HG03439 (cell line): ENCODE measurements around the gene TAF1A.
A peak's percentile ranks its signal among the peaks of the same experiment; 100 is the strongest.
"Not testable (repeated sequence)": the region's sequence is repeated elsewhere in the genome, so short reads cannot be mapped to it uniquely, and the experiment has no call there.

Experiments
- ATAC-seq: cut with Tn5 transposase; IDR thresholded peaks from one replicate; pipeline ENCODE4 v1.9.1; 2021; ENCODE audit warnings: mild to moderate bottlenecking, moderate library complexity; ENCODE audit not compliant: unreplicated experiment

The TAF1A gene

GRCh38 chr1:222589462-222590302 lies at the start of gene TAF1A:
Gene TAF1A (minus strand): TSS chr1:222589933.
- ATAC-seq = peak; percentile 99

GRCh38 chr1:222634180-222635013 lies 44.7 kb upstream of the TAF1A start:
- peak; percentile 79 for ATAC-seq

GRCh38 chr1:222632749-222633148 lies 43.0 kb upstream of the TAF1A start:
- no peak for ATAC-seq

- no peak for ATAC-seq
Observed at GRCh38 chr1:222631611-222632208, 42.0 kb upstream of the TAF1A start.

GRCh38 chr1:222629921-222630535 lies 40.3 kb upstream of the TAF1A start:
- no peak for ATAC-seq

GRCh38 chr1:222627232-222627631 lies 37.5 kb upstream of the TAF1A start:
- no peak for ATAC-seq

GRCh38 chr1:222624214-222624613 lies 34.5 kb upstream of the TAF1A start:
- ATAC-seq = no peak

- no peak for ATAC-seq
Observed at GRCh38 chr1:222623458-222623857, 33.7 kb upstream of the TAF1A start.

GRCh38 chr1:222622765-222623164 lies 33.0 kb upstream of the TAF1A start:
- ATAC-seq = no peak

- ATAC-seq = no peak
Observed at GRCh38 chr1:222620566-222620965, 30.8 kb upstream of the TAF1A start.

- ATAC-seq = no peak
Observed at GRCh38 chr1:222618880-222619596, 29.3 kb upstream of the TAF1A start.

GRCh38 chr1:222618001-222618879 lies 28.5 kb upstream of the TAF1A start, which contains the start of gene MIA3:
Gene MIA3 (plus strand): TSS chr1:222618097. CDS start chr1:222618111, 14 bp downstream.
- peak; percentile 73 for ATAC-seq

GRCh38 chr1:222617367-222617951 lies 27.7 kb upstream of the TAF1A start:
- ATAC-seq = peak; percentile 85

- ATAC-seq = no peak
Observed at GRCh38 chr1:222616525-222616924, 26.8 kb upstream of the TAF1A start.

- no peak for ATAC-seq
Observed at GRCh38 chr1:222613627-222614026, 23.9 kb upstream of the TAF1A start.

- no peak for ATAC-seq
Observed at GRCh38 chr1:222610728-222611127, 21.0 kb upstream of the TAF1A start.

GRCh38 chr1:222609111-222609510 lies 19.4 kb upstream of the TAF1A start:
- not testable (repeated sequence) for ATAC-seq

- no peak for ATAC-seq
Observed at GRCh38 chr1:222606757-222607156, 17.0 kb upstream of the TAF1A start.

- ATAC-seq = no peak
Observed at GRCh38 chr1:222601257-222601656, 11.5 kb upstream of the TAF1A start.
